ENCODE measurements around the gene AKT1S1.
A peak's percentile ranks its signal among the peaks of the same experiment; 100 is the strongest.

AKT1S1 gene

DNA sequence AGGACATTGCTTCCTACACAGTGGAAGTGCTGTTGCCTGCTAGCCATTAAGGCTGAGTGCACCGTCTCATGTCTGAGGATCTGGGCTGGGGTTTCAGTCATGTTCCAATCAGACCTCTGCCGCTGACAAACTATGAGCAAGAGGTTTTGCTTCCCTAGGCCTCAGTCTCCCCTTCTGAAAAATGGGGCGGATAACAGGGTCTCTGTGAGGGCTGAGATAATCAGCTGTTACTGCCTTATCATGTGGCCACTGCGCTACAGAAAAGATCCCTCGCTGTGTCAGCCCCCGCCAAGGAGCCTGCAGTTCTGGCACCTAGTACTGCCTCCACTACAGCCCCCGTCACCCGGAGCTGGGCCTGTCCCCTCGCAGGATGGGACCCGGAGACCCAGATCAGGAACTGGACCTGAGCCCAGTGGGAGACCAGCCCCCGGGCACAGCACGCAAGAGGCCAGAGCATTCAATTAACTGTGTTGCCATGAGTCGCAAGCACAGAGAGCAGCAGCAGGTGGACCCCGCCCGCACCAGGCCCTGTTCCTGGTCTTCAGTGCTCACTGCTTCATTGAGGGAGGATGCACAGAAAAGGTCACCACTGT, 6.8 kb downstream of the AKT1S1 start:
- TF ChIP-seq, protein P1, sequence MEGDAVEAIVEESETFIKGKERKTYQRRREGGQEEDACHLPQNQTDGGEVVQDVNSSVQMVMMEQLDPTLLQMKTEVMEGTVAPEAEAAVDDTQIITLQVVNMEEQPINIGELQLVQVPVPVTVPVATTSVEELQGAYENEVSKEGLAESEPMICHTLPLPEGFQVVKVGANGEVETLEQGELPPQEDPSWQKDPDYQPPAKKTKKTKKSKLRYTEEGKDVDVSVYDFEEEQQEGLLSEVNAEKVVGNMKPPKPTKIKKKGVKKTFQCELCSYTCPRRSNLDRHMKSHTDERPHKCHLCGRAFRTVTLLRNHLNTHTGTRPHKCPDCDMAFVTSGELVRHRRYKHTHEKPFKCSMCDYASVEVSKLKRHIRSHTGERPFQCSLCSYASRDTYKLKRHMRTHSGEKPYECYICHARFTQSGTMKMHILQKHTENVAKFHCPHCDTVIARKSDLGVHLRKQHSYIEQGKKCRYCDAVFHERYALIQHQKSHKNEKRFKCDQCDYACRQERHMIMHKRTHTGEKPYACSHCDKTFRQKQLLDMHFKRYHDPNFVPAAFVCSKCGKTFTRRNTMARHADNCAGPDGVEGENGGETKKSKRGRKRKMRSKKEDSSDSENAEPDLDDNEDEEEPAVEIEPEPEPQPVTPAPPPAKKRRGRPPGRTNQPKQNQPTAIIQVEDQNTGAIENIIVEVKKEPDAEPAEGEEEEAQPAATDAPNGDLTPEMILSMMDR (IDR thresholded peaks at IDR 0.05) = no peak
- no peaks in the 10 kb centered on the region for H3K36me3 ChIP-seq (ENCODE audit: control insufficient read depth, insufficient read depth, low read length)
- peak overlapping the region; percentile 85 for H3K4me2 ChIP-seq (ENCODE audit: low read length)
- no peaks in the 10 kb centered on the region for H3K9me3 ChIP-seq (ENCODE audit: control insufficient read depth, low read length)
- no peaks in the 10 kb centered on the region for H3K27me3 ChIP-seq (ENCODE audit: control insufficient read depth, insufficient read depth, low read length)
- H3K4me1 ChIP-seq = peaks cover 26% of the 10 kb centered on the region
- H3K79me2 ChIP-seq = peaks cover 18% of the 10 kb centered on the region
- H2AFZ ChIP-seq = peak overlapping the region; percentile 92
- H3K9ac ChIP-seq = no peak overlapping the region
- H3K27ac ChIP-seq = peak overlapping the region; percentile 99
- H3K4me3 ChIP-seq (ENCODE audit: low read depth, low read length) = peak overlapping the region; percentile 62

DNA sequence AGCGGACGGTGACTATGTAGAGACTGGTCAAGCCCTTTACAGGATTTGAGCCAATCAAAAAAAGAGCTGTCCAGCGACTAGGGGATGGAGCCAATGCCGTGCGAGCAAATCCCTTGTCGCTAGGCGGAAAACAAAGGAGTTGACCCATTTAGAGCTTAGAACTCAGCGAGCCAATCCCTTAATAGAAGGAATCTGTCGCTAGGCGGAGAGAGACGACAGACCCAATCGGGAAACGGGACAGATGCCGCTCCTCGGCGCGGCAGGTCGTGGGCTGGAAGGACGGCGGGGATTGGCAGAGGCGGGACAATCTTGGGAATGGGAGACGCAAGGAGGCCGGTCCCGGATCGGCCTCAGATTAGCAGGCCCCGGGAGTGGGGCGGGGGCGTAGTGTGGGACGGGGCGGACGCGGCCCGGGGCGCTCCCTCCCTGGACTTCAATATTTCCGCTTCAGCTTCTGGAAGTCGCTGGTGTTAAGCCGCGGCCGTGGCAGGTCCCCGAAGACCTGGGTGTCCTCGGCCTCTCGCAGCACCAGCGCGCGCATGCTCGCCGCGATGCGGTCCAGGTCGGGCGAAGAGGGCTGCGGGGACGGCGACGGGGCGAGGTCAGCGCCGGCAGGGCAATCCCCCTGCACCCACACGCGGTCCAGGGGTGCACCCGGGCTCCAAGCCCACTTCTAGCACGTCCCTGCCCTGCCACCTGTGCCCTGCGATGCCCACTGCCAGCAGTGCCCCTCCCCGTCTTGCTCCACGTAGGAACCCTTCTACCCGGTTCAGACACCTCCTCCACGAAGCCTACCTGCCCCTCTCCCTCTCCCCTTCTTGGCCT, 7.5 kb downstream of the AKT1S1 start:
- TF ChIP-seq, protein P1 (IDR thresholded peaks at IDR 0.05) = peak; percentile 24
- peak overlapping the region; percentile 34 for H3K9ac ChIP-seq
- H3K4me1 ChIP-seq = peaks cover 24% of the 10 kb centered on the region
- no peaks in the 10 kb centered on the region for H3K36me3 ChIP-seq (ENCODE audit: control insufficient read depth, insufficient read depth, low read length)
- peak overlapping the region; percentile 92 for H2AFZ ChIP-seq
- H3K9me3 ChIP-seq (ENCODE audit: control insufficient read depth, low read length) = no peaks in the 10 kb centered on the region
- H3K27ac ChIP-seq = peak overlapping the region; percentile 99
- H3K79me2 ChIP-seq = peaks cover 17% of the 10 kb centered on the region
- peak overlapping the region; percentile 85 for H3K4me2 ChIP-seq (ENCODE audit: low read length)
- no peaks in the 10 kb centered on the region for H3K27me3 ChIP-seq (ENCODE audit: control insufficient read depth, insufficient read depth, low read length)
- peak overlapping the region; percentile 62 for H3K4me3 ChIP-seq (ENCODE audit: low read depth, low read length)

DNA sequence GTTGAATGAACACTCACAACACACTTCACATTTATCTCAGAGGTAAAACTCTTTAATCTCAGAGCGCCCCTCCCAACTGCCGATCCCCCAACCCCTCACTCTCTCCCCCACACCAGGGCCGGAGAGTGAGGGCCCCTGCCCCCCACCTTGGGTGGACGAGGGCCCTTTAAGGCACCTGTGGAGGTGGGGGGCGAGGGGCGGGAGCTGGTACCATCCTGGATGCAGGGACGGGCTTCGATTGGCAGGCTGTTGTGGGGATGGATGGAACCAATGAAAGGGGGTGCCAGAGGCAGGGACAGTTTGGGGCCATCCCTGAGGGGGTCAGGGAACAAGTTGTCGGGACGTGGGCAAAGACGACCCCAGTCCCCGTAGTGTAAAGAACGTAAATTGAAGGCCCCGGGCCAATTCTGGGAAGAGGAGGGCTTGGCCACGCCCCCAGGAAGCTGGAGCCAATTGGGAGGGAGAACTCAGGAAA, 8.1 kb downstream of the AKT1S1 start:
- TF ChIP-seq, protein P1 (IDR thresholded peaks at IDR 0.05) = no peak
- H2AFZ ChIP-seq = peak overlapping the region; percentile 85
- peak overlapping the region; percentile 84 for H3K4me2 ChIP-seq (ENCODE audit: low read length)
- peak overlapping the region; percentile 99 for H3K27ac ChIP-seq
- no peak overlapping the region for H3K9ac ChIP-seq
- no peaks in the 10 kb centered on the region for H3K36me3 ChIP-seq (ENCODE audit: control insufficient read depth, insufficient read depth, low read length)
- H3K9me3 ChIP-seq (ENCODE audit: control insufficient read depth, low read length) = no peaks in the 10 kb centered on the region
- H3K4me3 ChIP-seq (ENCODE audit: low read depth, low read length) = peak overlapping the region; percentile 62
- H3K27me3 ChIP-seq (ENCODE audit: control insufficient read depth, insufficient read depth, low read length) = no peaks in the 10 kb centered on the region
- peaks cover 24% of the 10 kb centered on the region for H3K79me2 ChIP-seq
- H3K4me1 ChIP-seq = peaks cover 24% of the 10 kb centered on the region

DNA sequence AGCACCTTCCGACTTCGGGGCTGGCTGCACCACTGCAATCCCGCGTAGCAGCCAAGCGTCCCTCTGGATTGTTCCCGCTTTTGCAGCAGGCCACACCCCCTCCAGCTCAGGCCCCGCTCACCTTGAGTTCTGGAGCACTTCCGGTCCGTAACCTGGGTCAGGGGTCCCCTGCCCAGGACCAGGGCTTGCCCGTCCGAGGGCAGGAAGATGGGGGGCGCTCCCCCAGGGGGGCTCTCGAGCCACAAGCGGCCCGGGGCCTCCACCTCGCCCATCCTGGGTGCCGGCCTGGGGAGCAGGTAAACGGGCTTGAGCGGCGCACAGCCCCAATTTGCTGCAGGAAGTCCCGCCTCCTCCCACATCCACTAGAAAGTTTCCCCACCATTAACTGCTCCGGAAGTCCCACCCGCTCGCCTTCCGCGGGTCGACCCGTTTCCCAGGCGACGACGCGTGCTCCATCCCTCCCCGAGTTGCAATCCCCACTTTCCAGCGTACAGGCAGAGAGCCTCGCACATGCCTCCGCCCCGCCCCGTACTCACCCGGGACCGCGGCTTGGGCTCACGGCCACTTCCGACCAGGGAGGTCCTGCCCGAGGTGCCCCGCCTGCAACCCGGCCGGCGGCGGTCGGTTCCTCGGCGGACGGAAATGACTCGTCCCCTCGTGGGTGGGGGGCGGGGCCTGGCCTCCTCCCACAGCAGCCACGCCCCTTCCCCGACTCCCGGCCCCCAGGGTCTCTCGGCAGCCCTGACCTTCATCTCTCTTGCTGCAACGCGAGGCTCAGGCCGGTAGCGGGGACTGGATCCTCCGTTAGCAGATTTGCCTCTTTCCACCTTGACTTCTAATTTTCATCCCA, 10.0 kb downstream of the AKT1S1 start, which contains the start of gene PNKP:
PNKP (minus strand) TSS at position 644 of the 850 bp plus-strand sequence; CDS start at position 272, 372 bp downstream.
- peak within 1 kb of the TSS; percentile 98 for H3K4me3 ChIP-seq (ENCODE audit: low read depth, low read length)
- TF ChIP-seq, protein P1 (IDR thresholded peaks at IDR 0.05) = no peak
- H3K27me3 ChIP-seq (ENCODE audit: control insufficient read depth, insufficient read depth, low read length) = no peaks in the 10 kb centered on the region
- H3K79me2 ChIP-seq = peaks cover 27% of the 10 kb centered on the region
- H3K27ac ChIP-seq = peak within 1 kb of the TSS; percentile 99
- H3K9me3 ChIP-seq (ENCODE audit: control insufficient read depth, low read length) = no peaks in the 10 kb centered on the region
- H3K36me3 ChIP-seq (ENCODE audit: control insufficient read depth, insufficient read depth, low read length) = no peaks in the 10 kb centered on the region
- H2AFZ ChIP-seq = peak within 1 kb of the TSS; percentile 97
- peak within 1 kb of the TSS; percentile 100 for H3K4me2 ChIP-seq (ENCODE audit: low read length)
- H3K4me1 ChIP-seq = peaks cover 24% of the 10 kb centered on the region
- H3K9ac ChIP-seq = peak within 1 kb of the TSS; percentile 85
